ENCODE results near the gene TCAIM. TPM values are rescaled to one million over a fixed set of nuclear protein-coding genes. Genes with fewer than 3 reads are reported as not detected.
"Not testable (repeated sequence)": the region's sequence is repeated elsewhere in the genome, so short reads cannot be mapped to it uniquely, and the experiment has no call there.

Gene TCAIM
- polyA plus RNA-seq, 1 experiment, result 29.6 TPM

DNA sequence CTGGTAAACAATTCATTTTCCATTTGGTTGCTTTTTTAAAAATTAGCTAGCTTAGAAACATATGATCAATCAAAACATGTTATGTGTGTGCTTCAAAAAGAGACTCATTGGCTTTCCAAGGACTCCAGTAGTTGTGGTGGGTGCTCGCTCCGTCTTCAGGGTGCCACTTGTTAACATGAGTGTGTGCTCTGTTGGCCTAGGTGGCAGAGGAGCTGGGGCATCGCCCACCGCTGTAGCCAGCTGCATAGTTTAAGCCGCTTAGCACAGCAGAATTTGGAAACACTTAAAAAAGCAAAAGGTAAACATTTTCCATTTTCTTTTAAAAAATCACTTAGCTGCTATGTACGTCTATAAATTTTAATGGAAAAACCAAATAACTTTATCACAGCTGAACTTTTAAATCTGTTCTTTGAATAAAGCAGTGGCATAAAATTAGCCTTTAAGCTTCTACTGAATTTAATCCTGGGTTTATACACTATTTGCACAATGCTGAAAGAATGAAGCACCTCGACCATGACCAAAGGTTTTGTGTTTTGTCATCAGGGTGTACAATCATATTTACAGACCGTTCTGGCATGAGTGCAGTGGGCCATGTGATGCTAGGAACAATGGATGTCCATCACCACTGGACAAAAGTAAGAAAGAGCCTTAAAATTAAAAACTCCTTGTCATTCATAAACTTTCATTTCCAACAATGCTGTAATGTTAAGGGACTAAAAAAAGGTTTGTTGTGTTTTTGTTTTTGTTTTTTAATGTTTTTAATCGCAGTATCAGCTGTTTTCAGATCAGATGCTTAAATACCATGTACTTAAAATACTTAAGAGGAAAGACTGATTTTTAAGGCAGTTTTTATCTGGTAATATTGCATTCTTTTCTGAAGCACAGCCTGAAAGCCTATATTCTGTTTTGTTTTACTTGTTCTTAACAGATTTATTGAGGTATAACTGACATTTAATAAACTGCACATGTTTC, 57.9 kb downstream of the TCAIM start:
- H3K27me3 ChIP-seq (ENCODE audit: control insufficient read depth, insufficient read depth, low read length), result no peaks in the 10 kb centered on the region
- H3K27ac ChIP-seq (ENCODE audit: low read depth, low read length), result no peak overlapping the region
- TF ChIP-seq, protein P1, sequence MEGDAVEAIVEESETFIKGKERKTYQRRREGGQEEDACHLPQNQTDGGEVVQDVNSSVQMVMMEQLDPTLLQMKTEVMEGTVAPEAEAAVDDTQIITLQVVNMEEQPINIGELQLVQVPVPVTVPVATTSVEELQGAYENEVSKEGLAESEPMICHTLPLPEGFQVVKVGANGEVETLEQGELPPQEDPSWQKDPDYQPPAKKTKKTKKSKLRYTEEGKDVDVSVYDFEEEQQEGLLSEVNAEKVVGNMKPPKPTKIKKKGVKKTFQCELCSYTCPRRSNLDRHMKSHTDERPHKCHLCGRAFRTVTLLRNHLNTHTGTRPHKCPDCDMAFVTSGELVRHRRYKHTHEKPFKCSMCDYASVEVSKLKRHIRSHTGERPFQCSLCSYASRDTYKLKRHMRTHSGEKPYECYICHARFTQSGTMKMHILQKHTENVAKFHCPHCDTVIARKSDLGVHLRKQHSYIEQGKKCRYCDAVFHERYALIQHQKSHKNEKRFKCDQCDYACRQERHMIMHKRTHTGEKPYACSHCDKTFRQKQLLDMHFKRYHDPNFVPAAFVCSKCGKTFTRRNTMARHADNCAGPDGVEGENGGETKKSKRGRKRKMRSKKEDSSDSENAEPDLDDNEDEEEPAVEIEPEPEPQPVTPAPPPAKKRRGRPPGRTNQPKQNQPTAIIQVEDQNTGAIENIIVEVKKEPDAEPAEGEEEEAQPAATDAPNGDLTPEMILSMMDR (IDR thresholded peaks at IDR 0.05; ENCODE audit: low read depth, low read length), result no peak
- no peaks in the 10 kb centered on the region for H3K9me3 ChIP-seq (ENCODE audit: control insufficient read depth, insufficient read depth, low read length)
- CTCF ChIA-PET, result interaction anchor here (1.1 to 1.3 kb wide), 2 partner anchors 54 to 72 kb away, joined by 3 to 5 read pairs; no protein-coding TSS in a partner anchor
- DNase-seq (ENCODE audit: low read depth, low spot score), result no peak
- H3K4me3 ChIP-seq (ENCODE audit: low read depth, low read length), result no peak overlapping the region
- POLR2A ChIA-PET, result no interaction called here

DNA sequence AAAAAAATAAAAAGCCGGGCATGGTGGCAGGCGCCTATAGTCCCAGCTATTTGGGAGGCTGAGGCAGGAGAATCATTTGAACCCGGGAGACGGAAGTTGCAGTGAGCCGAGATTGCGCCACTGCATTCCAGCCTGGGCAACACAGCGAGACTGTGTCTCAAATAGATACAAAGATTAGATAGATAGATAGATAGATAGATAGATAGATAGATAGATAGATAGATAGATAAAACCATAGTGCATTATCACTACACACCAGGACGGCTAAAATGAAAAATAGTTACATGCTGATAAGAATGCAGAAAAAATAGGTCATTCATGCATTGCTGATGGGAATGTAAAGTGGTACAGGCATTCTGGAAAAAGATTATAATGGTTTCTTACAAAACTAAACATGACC, 59.7 kb downstream of the TCAIM start:
- DNase-seq (ENCODE audit: low read depth, low spot score); H3K9me3 ChIP-seq (ENCODE audit: control insufficient read depth, insufficient read depth, low read length); H3K4me3 ChIP-seq (ENCODE audit: low read depth, low read length); H3K27ac ChIP-seq (ENCODE audit: low read depth, low read length); POLR2A ChIA-PET; H3K27me3 ChIP-seq (ENCODE audit: control insufficient read depth, insufficient read depth, low read length): not testable (repeated sequence)
- CTCF ChIA-PET, result interaction anchor here (1.2 kb wide), 1 partner anchor 74 kb away, joined by 3 read pairs; no protein-coding TSS in a partner anchor

DNA sequence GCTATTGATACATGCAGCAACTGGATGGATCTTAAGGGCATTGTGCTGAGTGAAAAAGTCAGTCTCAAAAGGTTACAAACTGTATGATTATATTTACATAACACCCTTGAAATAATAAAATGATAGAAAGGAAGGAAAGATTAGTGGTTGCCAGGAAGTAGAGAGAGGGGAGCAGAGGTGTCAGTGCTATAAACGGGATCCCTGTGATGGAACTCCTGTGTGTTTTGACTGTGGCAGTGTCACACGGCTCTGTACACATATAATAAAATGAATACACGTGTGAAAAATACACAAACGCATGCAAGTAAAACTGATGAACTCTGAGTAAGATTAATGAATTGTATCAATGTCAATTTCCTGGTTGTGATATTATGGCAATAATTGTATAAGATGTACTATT, 60.3 kb downstream of the TCAIM start:
- DNase-seq (ENCODE audit: low read depth, low spot score), result no peak
- no peak overlapping the region for H3K27ac ChIP-seq (ENCODE audit: low read depth, low read length)
- ChIA-PET POLR2A (no interaction called here), CTCF (interaction anchor here (1.2 kb wide), 1 partner anchor 75 kb away, joined by 3 read pairs; no protein-coding TSS in a partner anchor)
- H3K9me3 ChIP-seq (ENCODE audit: control insufficient read depth, insufficient read depth, low read length), result no peaks in the 10 kb centered on the region
- no peaks in the 10 kb centered on the region for H3K27me3 ChIP-seq (ENCODE audit: control insufficient read depth, insufficient read depth, low read length)
- TF ChIP-seq, protein P1 (IDR thresholded peaks at IDR 0.05; ENCODE audit: low read depth, low read length), result no peak
- no peak overlapping the region for H3K4me3 ChIP-seq (ENCODE audit: low read depth, low read length)

DNA sequence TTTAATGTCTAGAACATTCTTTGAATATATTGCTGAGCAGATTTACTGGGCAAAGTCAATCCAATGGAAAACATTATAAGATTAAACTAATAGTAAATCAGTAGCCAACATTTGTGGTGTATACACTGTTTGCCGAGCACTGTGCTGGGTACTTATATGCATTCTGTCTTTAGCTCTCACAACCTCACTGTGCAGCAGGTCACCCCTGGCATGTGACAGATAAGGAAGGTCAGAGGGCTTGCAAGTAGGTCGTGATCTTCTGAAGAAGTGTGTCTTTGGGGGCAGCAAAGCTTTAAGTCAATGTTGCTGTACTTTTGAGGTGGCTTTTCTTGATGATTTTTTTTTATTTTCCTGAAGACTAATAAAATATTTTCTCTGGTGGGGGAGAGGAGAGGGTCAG, 62.2 kb downstream of the TCAIM start:
- H3K4me3 ChIP-seq (ENCODE audit: low read depth, low read length), result no peak overlapping the region
- CTCF ChIA-PET, result no interaction called here
- TF ChIP-seq, protein P1 (IDR thresholded peaks at IDR 0.05; ENCODE audit: low read depth, low read length), result no peak
- no peak for DNase-seq (ENCODE audit: low read depth, low spot score)
- POLR2A ChIA-PET, result no interaction called here
- H3K9me3 ChIP-seq (ENCODE audit: control insufficient read depth, insufficient read depth, low read length), result no peaks in the 10 kb centered on the region
- no peak overlapping the region for H3K27ac ChIP-seq (ENCODE audit: low read depth, low read length)
- H3K27me3 ChIP-seq (ENCODE audit: control insufficient read depth, insufficient read depth, low read length), result no peaks in the 10 kb centered on the region

DNA sequence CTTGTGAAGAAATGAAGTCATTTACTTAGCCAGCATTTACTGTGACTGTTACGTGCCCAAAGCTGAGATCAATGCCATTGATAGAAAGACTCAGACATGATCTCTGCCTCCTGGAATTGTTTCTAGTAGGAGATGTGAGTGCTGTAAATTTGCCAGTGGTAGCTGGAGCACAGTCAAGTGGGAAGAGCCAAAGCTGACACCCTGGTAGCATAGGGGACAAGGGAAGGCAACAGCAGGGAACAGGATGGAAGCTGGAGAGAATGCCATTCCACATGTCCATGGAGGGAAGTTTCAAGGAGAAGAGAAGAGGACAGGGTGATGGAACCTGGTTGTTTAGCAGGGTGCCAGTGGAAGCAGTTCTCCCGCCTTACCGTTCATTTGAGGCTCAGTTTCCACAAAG, 64.0 kb downstream of the TCAIM start:
- ChIA-PET POLR2A (no interaction called here), CTCF (no interaction called here)
- Histone ChIP-seq H3K27ac (ENCODE audit: low read depth, low read length) (no peak overlapping the region), H3K27me3 (ENCODE audit: control insufficient read depth, insufficient read depth, low read length) (no peaks in the 10 kb centered on the region), H3K9me3 (ENCODE audit: control insufficient read depth, insufficient read depth, low read length) (no peaks in the 10 kb centered on the region), H3K4me3 (ENCODE audit: low read depth, low read length) (no peak overlapping the region)
- TF ChIP-seq, protein P1 (IDR thresholded peaks at IDR 0.05; ENCODE audit: low read depth, low read length), result no peak
- no peak for DNase-seq (ENCODE audit: low read depth, low spot score)
